ENCODE results near the gene PYHIN1. TPM values are rescaled to one million over a fixed set of nuclear protein-coding genes. Genes with fewer than 3 reads are reported as not detected.
A peak's percentile ranks its signal among the peaks of the same experiment; 100 is the strongest.

The PYHIN1 gene
- total RNA-seq, 2 experiments from 2014 or later, result 12.2 to 13.1 TPM

DNA sequence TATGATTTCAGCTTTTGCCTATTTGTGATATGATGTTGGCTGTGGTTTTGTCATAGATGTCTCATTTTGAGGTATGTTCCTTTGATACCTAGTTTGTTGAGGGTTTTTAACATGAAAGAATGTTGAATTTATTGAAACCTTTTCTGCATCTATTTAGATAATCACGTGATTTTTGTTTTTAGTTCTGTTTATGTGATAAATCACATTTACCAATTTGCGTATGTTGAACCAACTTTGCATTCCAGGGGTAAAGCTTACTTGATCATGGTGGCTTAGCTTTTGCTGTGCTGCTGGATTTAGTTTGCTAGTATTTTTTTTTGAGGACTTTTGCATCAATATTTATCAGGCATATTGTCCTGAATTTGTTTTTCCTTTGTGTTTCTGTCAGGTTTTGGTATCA lies 51.9 kb downstream of the PYHIN1 start:
- no peak for DNase-seq
- Mint-ChIP-seq H3K27me3 (no peaks in the 10 kb centered on the region), H3K9me3 (peaks cover 55% of the 10 kb centered on the region), H3K27ac (no peak overlapping the region), H3K4me1 (ENCODE audit: low read depth) (peaks cover 4% of the 10 kb centered on the region), H3K36me3 (peaks cover 67% of the 10 kb centered on the region), H3K4me3 (no peak overlapping the region)
- CTCF ChIA-PET, result no interaction called here
- intact Hi-C loops (cut with micrococcal nuclease), result no loop called here
- POLR2A ChIA-PET, result no interaction called here

DNA sequence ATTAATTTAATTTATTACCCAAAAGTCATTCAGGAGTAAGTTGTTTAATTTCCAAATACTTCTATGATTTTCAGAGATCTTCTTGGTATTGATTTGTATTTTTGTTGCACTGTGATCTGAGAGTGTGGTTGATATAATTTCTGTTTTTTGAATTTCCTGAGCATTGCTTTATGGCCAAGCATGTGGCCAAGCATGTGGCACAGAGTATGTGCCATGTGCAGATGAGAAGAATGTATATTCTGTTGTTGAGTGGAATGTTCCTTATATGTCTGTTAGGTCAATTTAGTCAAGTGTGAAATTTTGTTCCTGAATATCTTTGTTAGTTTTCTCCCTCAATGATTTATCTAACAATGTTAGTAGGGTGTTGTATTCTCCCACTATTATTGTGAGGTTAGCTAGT lies 53.0 kb downstream of the PYHIN1 start:
- Mint-ChIP-seq H3K4me3 (no peak overlapping the region), H3K27me3 (no peaks in the 10 kb centered on the region), H3K9me3 (peaks cover 50% of the 10 kb centered on the region), H3K4me1 (ENCODE audit: low read depth) (peaks cover 4% of the 10 kb centered on the region), H3K27ac (no peak overlapping the region), H3K36me3 (peaks cover 63% of the 10 kb centered on the region)
- ChIA-PET CTCF (interaction anchor here (1.2 kb wide), 1 partner anchor 14 kb away, joined by 5 read pairs; no protein-coding TSS in a partner anchor), POLR2A (no interaction called here)
- intact Hi-C loops (cut with micrococcal nuclease), result no loop called here
- DNase-seq, result no peak

DNA sequence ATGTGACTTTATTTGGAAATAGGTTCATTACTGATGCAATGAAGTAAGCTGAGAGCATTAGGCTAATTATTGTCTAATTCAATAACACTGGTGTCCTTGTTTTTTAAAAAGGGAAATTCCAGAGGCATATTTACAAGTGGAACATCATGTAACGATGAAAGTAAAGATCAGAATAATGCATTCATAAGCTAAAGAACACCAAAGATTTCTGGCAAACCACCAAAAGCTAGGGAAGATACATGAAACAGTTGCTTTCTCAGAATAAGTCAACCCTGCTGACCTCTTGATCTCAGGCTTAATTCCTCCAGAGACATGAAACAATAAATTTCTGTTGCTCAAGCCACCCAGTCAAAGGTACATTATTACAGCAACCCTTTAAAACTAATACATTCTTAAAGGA lies 58.1 kb downstream of the PYHIN1 start:
- ChIA-PET POLR2A (no interaction called here), CTCF (interaction anchor here (1.0 to 2.2 kb wide), 2 partner anchors 9 to 14 kb away, joined by 3 to 11 read pairs; no protein-coding TSS in a partner anchor)
- DNase-seq, result no peak
- H3K27me3 Mint-ChIP-seq, result no peaks in the 10 kb centered on the region
- intact Hi-C loops (cut with micrococcal nuclease), result no loop called here
- H3K36me3 Mint-ChIP-seq, result peaks cover 58% of the 10 kb centered on the region
- no peak overlapping the region for H3K27ac Mint-ChIP-seq
- peaks cover 2% of the 10 kb centered on the region for H3K4me1 Mint-ChIP-seq (ENCODE audit: low read depth)
- H3K9me3 Mint-ChIP-seq, result peaks cover 32% of the 10 kb centered on the region
- H3K4me3 Mint-ChIP-seq, result no peak overlapping the region

DNA sequence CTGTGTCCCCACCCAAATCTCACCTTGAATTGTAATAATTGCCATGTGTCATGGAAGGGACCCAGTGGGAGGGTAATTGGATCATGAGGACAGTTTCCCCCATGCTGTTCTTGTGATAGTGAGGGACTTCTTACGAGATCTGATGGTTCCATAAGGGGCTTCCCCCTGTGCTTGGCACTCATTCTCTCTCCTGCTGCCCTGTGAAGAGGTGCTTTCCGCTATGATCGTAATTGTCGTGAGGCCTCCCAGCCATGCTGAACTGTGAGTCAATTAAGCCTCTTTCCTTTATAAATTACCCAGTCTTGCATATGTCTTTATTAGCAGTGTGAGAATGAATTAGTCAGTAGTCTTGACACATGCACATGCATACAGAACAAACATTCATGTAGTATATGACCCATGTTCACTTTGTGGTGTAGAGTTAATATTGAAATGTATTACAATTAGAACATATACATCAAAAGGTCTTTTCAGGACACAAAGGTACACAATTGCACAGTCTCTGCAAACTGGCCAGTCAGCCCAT lies 61.5 kb downstream of the PYHIN1 start:
- Mint-ChIP-seq H3K4me3 (no peak overlapping the region), H3K36me3 (peaks cover 57% of the 10 kb centered on the region), H3K27me3 (no peaks in the 10 kb centered on the region), H3K9me3 (peaks cover 33% of the 10 kb centered on the region), H3K4me1 (ENCODE audit: low read depth) (peaks cover 24% of the 10 kb centered on the region), H3K27ac (no peak overlapping the region)
- intact Hi-C loops (cut with micrococcal nuclease), result loop anchor here (10.0 kb wide), 2 partner anchors 278 to 348 kb away; no protein-coding TSS in a partner anchor
- CTCF ChIA-PET, result no interaction called here
- DNase-seq, result peak; percentile 27
- POLR2A ChIA-PET, result no interaction called here

DNA sequence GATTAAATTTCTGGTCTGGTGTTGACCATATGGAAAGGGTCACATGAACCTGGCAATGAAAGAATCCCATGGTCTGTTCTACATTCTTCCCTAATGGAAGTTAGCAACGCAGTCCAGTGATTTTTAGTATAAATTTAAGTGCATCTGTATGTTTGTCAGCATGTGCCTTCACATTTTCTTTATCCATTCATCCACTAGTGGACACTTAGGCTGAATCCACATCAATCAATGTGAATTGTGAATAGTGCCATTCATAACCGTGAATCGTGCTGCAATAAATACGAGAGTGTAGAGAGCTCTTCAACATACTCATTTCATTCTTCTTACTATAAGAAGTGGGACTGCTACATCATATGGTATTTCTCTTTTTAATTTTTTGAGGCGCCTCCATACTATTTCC lies 65.6 kb downstream of the PYHIN1 start:
- POLR2A ChIA-PET, result interaction anchor here (2.5 kb wide), 1 partner anchor 12 kb away, joined by 28 read pairs; the partner anchor contains the start of gene IFI16
- peaks cover 43% of the 10 kb centered on the region for H3K4me1 Mint-ChIP-seq (ENCODE audit: low read depth)
- intact Hi-C loops (cut with micrococcal nuclease), result loop anchor here (5.0 to 10.0 kb wide), 3 partner anchors 165 to 352 kb away; partner anchors contain the start of gene MNDA
- H3K36me3 Mint-ChIP-seq, result peaks cover 50% of the 10 kb centered on the region
- CTCF ChIA-PET, result interaction anchor here (0.6 to 3.1 kb wide), 4 partner anchors 28 to 793 kb away, joined by 3 to 46 read pairs (median 12); no protein-coding TSS in a partner anchor
- H3K27me3 Mint-ChIP-seq, result no peaks in the 10 kb centered on the region
- H3K9me3 Mint-ChIP-seq, result peaks cover 32% of the 10 kb centered on the region
- no peak overlapping the region for H3K4me3 Mint-ChIP-seq
- DNase-seq, result no peak
- peak overlapping the region; percentile 52 for H3K27ac Mint-ChIP-seq

DNA sequence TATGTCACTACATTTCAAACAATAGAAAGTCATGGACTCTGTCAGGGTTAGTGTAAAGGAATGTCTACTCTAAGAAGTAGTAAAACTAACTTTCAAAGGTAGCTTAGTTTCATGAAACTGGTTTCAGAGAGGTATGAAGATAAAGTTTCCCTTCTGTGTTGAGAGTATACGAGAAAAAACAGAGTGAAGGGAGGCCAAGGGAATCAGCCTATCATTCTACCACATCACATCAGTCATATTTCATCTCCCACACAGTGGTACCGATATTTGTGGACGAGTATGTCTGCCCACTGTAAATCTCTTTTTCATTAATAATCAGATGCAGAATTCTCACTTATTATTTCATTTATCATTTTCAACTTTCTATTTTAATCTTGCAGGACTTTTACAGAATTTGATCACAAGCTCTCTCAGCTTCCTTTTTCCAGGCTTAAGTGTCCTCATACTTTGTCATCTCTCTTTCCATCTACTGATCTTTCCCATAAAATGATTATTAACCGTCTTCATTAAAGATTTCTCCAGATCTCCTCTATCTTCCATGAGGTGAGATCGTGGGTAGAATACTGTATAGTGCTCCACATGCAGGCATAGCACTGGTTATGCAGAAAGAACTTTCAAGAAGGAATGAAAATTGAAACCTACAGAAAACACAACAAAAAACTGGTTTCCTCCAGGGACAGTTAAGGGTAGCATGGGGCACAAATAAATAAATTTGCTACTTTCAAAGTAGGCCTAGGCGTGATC lies 66.9 kb downstream of the PYHIN1 start:
- H3K27me3 Mint-ChIP-seq, result no peaks in the 10 kb centered on the region
- H3K9me3 Mint-ChIP-seq, result peaks cover 20% of the 10 kb centered on the region
- H3K36me3 Mint-ChIP-seq, result peaks cover 38% of the 10 kb centered on the region
- ChIA-PET POLR2A (interaction anchor here (0.6 to 2.5 kb wide), 7 partner anchors 11 to 179 kb away, joined by 3 to 28 read pairs (median 3); partner anchors contain the start of genes AIM2 and IFI16), CTCF (interaction anchor here (0.6 to 3.1 kb wide), 37 partner anchors 9 to 795 kb away, joined by 3 to 46 read pairs (median 4); partner anchors contain the start of genes AIM2, IFI16 and OR6N2)
- intact Hi-C loops (cut with micrococcal nuclease), result loop anchor here (1.0 to 10.0 kb wide), 9 partner anchors 29 to 795 kb away; partner anchors contain the start of genes MNDA and PYHIN1
- peaks cover 43% of the 10 kb centered on the region for H3K4me1 Mint-ChIP-seq (ENCODE audit: low read depth)
- peak overlapping the region; percentile 5 for H3K4me3 Mint-ChIP-seq
- H3K27ac Mint-ChIP-seq, result peak overlapping the region; percentile 52
- no peak for DNase-seq

DNA sequence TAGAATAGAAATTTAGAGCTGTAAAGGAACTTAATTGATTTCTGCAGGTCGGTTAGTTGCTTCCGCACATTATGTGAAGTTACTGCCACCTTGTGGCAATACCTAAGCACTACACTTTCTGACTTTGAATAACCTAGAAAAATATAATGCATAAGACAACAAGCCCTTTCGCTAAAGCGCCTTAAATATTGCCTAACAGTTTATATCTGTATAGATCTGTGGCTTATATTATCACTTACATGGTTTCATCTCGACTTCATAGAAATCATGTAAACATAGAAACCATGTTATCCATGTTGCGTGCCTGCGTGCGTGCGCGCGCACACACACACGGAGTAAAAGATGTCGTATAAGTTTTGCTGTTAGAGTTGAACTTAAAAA lies 67.4 kb downstream of the PYHIN1 start:
- Mint-ChIP-seq H3K27me3 (no peaks in the 10 kb centered on the region), H3K4me1 (ENCODE audit: low read depth) (peaks cover 43% of the 10 kb centered on the region), H3K27ac (peak overlapping the region; percentile 52), H3K9me3 (peaks cover 15% of the 10 kb centered on the region), H3K36me3 (peaks cover 32% of the 10 kb centered on the region), H3K4me3 (peak overlapping the region; percentile 5)
- peak; percentile 25 for DNase-seq
- ChIA-PET CTCF (interaction anchor here (0.6 to 3.1 kb wide), 32 partner anchors 9 to 795 kb away, joined by 3 to 46 read pairs (median 4); partner anchors contain the start of genes AIM2, IFI16 and OR6N2), POLR2A (interaction anchor here (0.6 to 2.5 kb wide), 6 partner anchors 10 to 180 kb away, joined by 3 to 28 read pairs (median 4); partner anchors contain the start of genes AIM2 and IFI16)
- intact Hi-C loops (cut with micrococcal nuclease), result loop anchor here (1.0 to 10.0 kb wide), 9 partner anchors 29 to 795 kb away; partner anchors contain the start of genes MNDA and PYHIN1

DNA sequence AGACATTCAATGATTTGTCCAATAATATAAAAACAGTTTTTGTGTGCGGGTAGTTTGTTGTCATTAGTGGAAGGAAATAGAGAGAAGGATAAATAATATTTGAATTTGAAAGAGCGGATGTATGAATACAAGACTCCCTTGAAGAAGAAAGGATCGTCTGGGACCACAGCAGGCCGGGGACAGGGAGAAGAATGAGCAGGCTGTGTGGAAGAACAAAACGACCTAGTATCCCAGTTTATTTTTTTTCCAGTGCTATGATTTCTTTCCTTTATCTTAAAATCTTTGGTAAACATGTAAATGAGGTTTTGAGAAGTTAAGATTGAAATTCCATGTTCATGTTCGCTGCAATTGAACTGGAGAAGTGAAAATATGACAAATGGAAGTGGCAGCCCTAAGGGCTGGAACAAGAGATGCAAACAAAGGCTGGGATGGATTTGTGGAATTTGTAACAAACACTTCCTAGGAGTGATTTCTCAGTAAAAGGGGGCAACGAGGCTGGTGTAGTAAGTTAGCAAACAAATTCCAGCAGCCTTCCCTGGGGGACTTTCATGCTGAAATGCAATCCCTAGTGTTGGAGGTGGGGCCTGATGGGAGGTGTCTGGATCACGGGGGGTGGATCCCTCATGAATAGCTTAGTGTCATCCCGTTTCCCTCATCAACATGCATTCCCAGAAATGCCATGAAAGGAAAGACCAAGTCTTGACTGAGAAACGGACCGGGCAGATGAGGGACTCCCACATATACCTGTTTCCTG lies 68.1 kb downstream of the PYHIN1 start:
- no peak for DNase-seq
- Mint-ChIP-seq H3K4me1 (ENCODE audit: low read depth) (peaks cover 43% of the 10 kb centered on the region), H3K4me3 (no peak overlapping the region), H3K9me3 (peaks cover 12% of the 10 kb centered on the region), H3K27ac (no peak overlapping the region), H3K27me3 (no peaks in the 10 kb centered on the region), H3K36me3 (peaks cover 29% of the 10 kb centered on the region)
- POLR2A ChIA-PET, result interaction anchor here (1.3 kb wide), 1 partner anchor 77 kb away, joined by 3 read pairs; the partner anchor contains the start of gene AIM2
- intact Hi-C loops (cut with micrococcal nuclease), result loop anchor here (5.0 to 10.0 kb wide), 3 partner anchors 167 to 355 kb away; partner anchors contain the start of gene MNDA
- CTCF ChIA-PET, result interaction anchor here (0.9 to 1.9 kb wide), 4 partner anchors 71 to 795 kb away, joined by 4 to 16 read pairs (median 6); no protein-coding TSS in a partner anchor

DNA sequence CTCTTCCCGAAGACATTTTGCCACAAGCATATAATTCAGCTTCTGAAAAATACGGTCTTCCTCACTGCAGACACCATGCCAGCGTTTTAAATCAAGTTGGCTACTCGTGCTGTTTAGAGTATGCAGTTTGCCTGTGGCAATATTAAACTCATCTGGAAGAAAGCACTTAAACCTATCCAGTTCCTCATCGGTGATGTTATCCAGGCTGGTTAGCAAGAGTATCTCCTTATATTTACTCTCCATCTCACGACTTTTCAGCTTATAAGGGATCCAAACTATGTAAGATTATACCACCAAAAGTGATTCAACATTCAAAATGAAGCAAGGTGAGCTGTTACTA lies 68.7 kb downstream of the PYHIN1 start:
- POLR2A ChIA-PET, result interaction anchor here (1.3 kb wide), 1 partner anchor 76 kb away, joined by 3 read pairs; the partner anchor contains the start of gene AIM2
- Mint-ChIP-seq H3K9me3 (peaks cover 6% of the 10 kb centered on the region), H3K27ac (no peak overlapping the region), H3K4me1 (ENCODE audit: low read depth) (peaks cover 46% of the 10 kb centered on the region), H3K36me3 (peaks cover 23% of the 10 kb centered on the region), H3K27me3 (no peaks in the 10 kb centered on the region), H3K4me3 (no peak overlapping the region)
- intact Hi-C loops (cut with micrococcal nuclease), result no loop called here
- DNase-seq, result no peak
- CTCF ChIA-PET, result interaction anchor here (0.9 to 1.9 kb wide), 4 partner anchors 71 to 796 kb away, joined by 4 to 16 read pairs (median 6); no protein-coding TSS in a partner anchor

DNA sequence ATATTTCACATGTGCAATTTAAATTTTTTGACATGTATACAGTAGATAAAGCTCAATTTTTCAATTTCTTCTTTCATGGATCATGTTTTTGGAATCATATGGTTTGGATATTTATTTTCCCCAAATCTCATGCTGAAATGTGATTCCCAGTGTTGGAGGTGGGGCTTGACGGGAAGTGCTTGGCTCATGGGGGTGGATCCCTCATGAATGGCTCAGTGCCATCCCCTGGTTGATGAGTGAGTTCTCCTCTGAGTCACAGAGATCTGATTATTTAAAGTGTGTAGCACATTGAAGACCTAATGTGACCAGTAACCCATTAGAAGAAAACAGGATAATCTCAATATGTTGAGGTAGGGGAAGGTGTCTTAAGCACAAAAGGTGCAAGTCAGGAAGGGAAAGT lies 69.3 kb downstream of the PYHIN1 start:
- CTCF ChIA-PET, result interaction anchor here (0.9 to 1.9 kb wide), 3 partner anchors 70 to 207 kb away, joined by 5 to 16 read pairs (median 6); no protein-coding TSS in a partner anchor
- Mint-ChIP-seq H3K27me3 (no peaks in the 10 kb centered on the region), H3K36me3 (peaks cover 22% of the 10 kb centered on the region), H3K4me1 (ENCODE audit: low read depth) (peaks cover 50% of the 10 kb centered on the region), H3K9me3 (peaks cover 2% of the 10 kb centered on the region), H3K27ac (no peak overlapping the region), H3K4me3 (no peak overlapping the region)
- peak; percentile 20 for DNase-seq
- POLR2A ChIA-PET, result interaction anchor here (1.3 kb wide), 1 partner anchor 76 kb away, joined by 3 read pairs; the partner anchor contains the start of gene AIM2
- intact Hi-C loops (cut with micrococcal nuclease), result no loop called here

DNA sequence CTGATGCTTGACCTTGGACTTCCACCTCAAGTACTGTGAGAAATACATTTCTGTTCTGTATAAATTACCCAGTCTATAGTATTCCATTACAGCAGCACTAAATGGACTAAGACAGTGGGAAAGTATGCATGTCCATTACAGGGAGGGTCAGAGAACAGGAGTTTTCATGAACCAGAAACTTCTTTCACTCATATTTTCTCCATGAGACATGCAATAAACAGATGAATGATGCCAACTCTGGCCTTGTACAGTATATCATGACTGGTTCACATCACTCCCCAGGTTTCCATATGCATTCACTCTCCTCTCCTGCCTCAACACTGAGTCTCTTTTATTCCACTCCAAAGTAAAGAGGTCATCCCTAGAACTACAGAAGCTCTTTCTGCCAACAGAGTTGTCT lies 73.8 kb downstream of the PYHIN1 start:
- no peaks in the 10 kb centered on the region for H3K9me3 Mint-ChIP-seq
- no peaks in the 10 kb centered on the region for H3K27me3 Mint-ChIP-seq
- H3K36me3 Mint-ChIP-seq, result peaks cover 35% of the 10 kb centered on the region
- intact Hi-C loops (cut with micrococcal nuclease), result no loop called here
- H3K4me1 Mint-ChIP-seq (ENCODE audit: low read depth), result peaks cover 50% of the 10 kb centered on the region
- ChIA-PET CTCF (interaction anchor here (0.8 kb wide), 2 partner anchors 67 to 71 kb away, joined by 3 to 4 read pairs; partner anchors contain the start of gene AIM2), POLR2A (interaction anchor here (0.7 to 1.6 kb wide), 2 partner anchors 10 to 72 kb away, joined by 3 to 8 read pairs; partner anchors contain the start of gene AIM2)
- DNase-seq, result no peak
- no peak overlapping the region for H3K4me3 Mint-ChIP-seq
- peak overlapping the region; percentile 71 for H3K27ac Mint-ChIP-seq
